WI38 (cell line): ENCODE measurements around the gene CCRL2.

Experiments
- H3K4me3 ChIP-seq: 2 replicates; pipeline ENCODE4 v1.5.1; 2011; ENCODE audit warnings: low read depth, mild to moderate bottlenecking, control low read depth, low read length
- TF ChIP-seq, protein P1 (sequence below): IDR thresholded peaks from 2 replicates; pipeline ENCODE4 v1.5.1; 2012; ENCODE audit warnings: low read depth, mild to moderate bottlenecking, control low read depth, low read length

The CCRL2 gene

GRCh38 chr3:46365737-46366524 is 41.1 kb upstream of the CCRL2 start:
- TF ChIP-seq, protein P1, sequence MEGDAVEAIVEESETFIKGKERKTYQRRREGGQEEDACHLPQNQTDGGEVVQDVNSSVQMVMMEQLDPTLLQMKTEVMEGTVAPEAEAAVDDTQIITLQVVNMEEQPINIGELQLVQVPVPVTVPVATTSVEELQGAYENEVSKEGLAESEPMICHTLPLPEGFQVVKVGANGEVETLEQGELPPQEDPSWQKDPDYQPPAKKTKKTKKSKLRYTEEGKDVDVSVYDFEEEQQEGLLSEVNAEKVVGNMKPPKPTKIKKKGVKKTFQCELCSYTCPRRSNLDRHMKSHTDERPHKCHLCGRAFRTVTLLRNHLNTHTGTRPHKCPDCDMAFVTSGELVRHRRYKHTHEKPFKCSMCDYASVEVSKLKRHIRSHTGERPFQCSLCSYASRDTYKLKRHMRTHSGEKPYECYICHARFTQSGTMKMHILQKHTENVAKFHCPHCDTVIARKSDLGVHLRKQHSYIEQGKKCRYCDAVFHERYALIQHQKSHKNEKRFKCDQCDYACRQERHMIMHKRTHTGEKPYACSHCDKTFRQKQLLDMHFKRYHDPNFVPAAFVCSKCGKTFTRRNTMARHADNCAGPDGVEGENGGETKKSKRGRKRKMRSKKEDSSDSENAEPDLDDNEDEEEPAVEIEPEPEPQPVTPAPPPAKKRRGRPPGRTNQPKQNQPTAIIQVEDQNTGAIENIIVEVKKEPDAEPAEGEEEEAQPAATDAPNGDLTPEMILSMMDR = no peak

DNA sequence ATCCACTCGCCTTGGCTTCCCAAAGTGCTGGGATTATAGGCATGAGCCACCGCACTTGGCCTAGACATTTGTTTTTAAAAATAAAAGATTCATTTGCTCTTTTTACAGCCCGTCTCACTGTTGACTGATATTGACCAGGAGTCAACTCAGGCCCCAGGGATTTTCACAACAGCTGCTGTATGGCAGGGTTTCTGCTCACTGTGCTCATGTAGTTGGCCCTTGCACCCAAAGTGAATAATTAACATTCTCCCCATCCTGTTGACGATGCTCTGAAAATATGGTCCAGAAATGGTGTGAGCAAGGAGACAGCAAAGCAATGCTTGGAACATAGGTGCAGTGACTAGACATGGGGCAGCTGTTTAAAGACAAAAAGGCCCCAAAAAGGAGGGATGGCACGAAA is 39.2 kb upstream of the CCRL2 start:
- no peak overlapping the region for H3K4me3 ChIP-seq
- TF ChIP-seq, protein P1 = no peak

More at GRCh38 chr3:46365737-46366524, 41.1 kb upstream of the CCRL2 start:
- H3K4me3 ChIP-seq = no peak overlapping the region

- TF ChIP-seq, protein P1 = no peak
- H3K4me3 ChIP-seq = no peak overlapping the region
Measured at GRCh38 chr3:46368569-46368968, 38.5 kb upstream of the CCRL2 start.

- no peak overlapping the region for H3K4me3 ChIP-seq
- TF ChIP-seq, protein P1 = no peak
Measured at GRCh38 chr3:46369151-46369550, 37.9 kb upstream of the CCRL2 start.

DNA sequence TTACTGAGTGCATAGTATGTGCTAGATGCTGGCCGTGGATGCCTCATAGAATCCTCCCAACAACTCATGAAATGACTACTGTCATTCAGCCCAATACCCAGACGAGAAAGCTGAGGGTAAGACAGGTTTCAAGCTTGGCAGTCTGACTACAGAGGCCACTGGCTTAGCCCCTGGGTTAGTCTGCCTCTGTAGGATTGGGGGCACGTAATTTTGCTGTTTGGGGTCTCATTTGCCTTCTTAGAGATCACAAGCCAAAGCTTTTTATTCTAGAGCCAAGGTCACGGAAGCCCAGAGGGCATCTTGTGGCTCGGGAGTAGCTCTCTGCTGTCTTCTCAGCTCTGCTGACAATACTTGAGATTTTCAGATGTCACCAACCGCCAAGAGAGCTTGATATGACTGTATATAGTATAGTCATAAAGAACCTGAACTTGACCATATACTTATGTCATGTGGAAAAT is 37.4 kb upstream of the CCRL2 start:
- H3K4me3 ChIP-seq = no peak overlapping the region
- TF ChIP-seq, protein P1 = no peak

DNA sequence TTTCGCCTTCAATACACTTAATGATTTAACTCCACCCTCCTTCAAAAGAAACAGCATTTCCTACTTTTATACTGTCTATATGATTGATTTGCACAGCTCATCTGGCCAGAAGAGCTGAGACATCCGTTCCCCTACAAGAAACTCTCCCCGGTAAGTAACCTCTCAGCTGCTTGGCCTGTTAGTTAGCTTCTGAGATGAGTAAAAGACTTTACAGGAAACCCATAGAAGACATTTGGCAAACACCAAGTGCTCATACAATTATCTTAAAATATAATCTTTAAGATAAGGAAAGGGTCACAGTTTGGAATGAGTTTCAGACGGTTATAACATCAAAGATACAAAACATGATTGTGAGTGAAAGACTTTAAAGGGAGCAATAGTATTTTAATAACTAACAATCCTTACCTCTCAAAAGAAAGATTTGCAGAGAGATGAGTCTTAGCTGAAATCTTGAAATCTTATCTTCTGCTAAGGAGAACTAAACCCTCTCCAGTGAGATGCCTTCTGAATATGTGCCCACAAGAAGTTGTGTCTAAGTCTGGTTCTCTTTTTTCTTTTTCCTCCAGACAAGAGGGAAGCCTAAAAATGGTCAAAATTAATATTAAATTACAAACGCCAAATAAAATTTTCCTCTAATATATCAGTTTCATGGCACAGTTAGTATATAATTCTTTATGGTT is 36.1 kb upstream of the CCRL2 start, which contains the start of gene CCR5:
CCR5 (plus strand) TSS at position 108 of the 680 bp plus-strand sequence. CDS start 1,957 bp downstream, outside the sequence.
- H3K4me3 ChIP-seq = no peak within 1 kb of the TSS
- TF ChIP-seq, protein P1 = no peak
